DMS114 treated with DMSO at 0.1 percent for 48 hours (cell line): ENCODE data around the gene AGK.

ENCODE experiments used
- DNase-seq: peaks from one replicate; lab custom pipeline; 2025; ENCODE audit not compliant: unreplicated experiment; lab: John Stamatoyannopoulos, UW

Gene AGK

DNA sequence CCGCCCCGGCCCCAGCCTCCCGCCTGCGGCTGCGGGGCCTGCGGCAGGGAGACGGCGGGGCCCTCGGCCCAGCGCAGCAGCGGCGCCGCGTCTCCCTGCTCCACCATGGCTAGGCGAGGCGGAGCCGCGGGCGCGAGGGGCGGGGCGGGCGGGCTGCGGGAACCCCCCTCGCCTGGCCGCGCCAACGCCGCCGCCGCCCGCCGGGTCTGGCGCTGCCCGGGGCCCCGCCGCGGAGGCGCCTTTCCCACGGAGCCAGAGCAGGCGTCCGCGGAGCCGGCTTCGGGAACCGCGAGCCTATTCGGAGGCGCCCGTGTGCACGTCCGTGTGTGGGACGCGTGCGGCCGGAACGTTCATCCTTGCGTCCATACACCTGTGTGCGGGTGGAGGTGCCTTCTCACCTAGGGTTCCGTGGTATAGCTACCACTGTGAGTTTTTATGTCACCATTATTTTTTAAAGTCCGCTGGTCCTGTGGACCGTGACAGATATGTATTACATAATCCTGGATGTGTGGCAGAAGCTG, 150.9 kb downstream of the AGK start, which contains the start of gene DENND11:
Gene DENND11 (minus strand): TSS at position 120 of the 521 bp plus-strand sequence. CDS start 13 bp downstream, at position 107.
- no peak for DNase-seq

DNA sequence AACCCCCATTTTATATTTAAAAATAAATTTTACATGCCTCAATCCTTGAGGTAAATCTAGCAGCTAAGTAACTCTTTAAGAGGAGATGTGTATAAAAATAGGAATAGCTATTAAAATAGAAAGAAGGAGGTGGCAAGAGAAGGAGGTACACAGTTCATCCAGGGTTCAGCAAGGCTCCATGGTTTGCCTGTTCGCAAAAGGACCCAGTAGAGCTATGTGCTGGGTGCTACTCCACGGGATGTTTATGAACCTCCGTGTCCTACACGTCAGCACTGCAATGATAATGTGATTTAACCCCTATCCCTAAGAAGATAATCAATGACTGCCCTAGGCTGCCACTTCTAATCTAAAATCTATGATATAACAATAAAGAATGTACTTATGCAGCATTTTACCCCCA, 151.7 kb downstream of the AGK start:
- no peak for DNase-seq

DNA sequence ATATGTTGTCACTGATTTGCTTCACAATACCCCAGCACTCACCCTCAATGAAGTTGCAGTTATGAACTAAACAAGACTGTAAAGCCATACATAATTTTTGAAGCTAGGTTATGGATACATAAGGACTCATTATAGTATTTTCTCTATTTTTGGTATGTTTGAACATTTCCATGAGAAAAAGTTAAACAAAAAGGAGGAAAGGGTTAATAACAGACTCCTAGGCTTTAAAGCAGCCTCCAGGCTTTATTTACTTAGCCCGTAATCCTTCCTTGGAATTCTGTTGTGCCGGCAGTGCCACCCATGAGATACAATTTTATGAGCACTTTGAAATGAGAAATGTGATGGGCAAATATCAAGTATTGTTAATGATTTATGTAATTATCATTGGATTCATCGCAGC, 152.9 kb downstream of the AGK start:
- no peak for DNase-seq

DNA sequence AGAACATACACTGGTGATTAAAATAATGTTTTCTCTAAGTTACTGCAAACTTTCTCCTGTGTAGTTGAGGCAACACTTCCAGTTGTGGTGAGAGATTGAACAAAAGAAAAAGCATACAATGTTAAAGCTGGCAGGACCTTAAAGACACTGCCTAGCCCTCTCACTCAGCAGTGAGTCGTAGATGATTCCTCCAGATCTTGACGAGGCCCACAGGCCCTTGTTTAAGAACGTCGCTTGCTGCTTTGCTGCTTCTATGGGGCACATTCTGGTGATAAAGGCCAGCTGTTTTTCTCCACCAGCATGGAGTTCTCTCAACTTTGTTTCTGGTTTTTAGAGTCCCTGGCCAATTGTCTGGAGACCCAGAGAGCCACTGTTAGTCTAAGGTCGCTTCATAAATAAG, 153.5 kb downstream of the AGK start:
- DNase-seq, result no peak
